Stimulated activated CD4-positive, alpha-beta T cell treated with anti-CD3 and anti-CD28 coated beads, Interleukin-4, amount 100 ng/mL, for 1 hour (primary cell): ENCODE results near the gene LIN7C.

ENCODE experiments used
- DNase-seq: peaks from one replicate; pipeline ENCODE4 v3.0.0-alpha.2; 2020

LIN7C gene

DNA sequence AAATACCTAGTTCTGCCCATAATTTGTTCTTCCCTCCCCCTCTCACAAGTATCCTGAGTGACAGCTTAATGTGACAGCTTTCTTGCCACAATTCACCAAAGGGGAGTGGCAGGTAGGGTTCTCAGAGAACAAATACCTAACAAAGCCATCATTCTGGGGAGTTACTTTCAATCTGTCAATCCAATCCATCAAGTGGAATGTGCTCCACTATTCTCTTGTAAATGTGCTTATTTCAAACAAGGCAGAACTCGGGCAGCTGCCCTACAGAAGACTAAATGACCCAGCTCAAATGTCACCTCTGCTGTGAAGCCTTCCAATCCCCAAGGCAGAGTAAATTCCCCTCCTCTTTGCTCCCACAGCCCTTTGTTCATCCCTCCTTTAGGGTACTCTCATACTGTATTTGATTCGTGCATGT is 61.8 kb downstream of the LIN7C start:
- DNase-seq, result no peak
